ENCODE results near the gene E2F4.

- TF ChIP-seq CTCF (optimal IDR thresholded peaks at IDR 0.05 in 1 of 3, IDR thresholded peaks at IDR 0.05 in 1 of 3, conservative IDR thresholded peaks at IDR 0.05 in 1 of 3; ENCODE audit: extremely low read depth in 1 of 3, insufficient read depth in 2 of 3, low read length in 3 of 3) = no peak
- no peak for TF ChIP-seq EZH2 (IDR thresholded peaks at IDR 0.05; ENCODE audit: low read length)
Measured at GRCh38 chr16:67196881-67197280, 4.9 kb downstream of the E2F4 start.
